Mesenchymal stem cell (in vitro differentiated cells and primary cell): Measurements from ENCODE around the gene LRFN2.

ENCODE experiments used
- DNase-seq: peaks from one replicate; pipeline ENCODE4 v3.0.0-alpha.2; 2013
- H2AFZ ChIP-seq: one replicate; pipeline ENCODE4 v1.6.1; 2013; ENCODE audit warnings: low read depth, mild to moderate bottlenecking, control low read depth, inconsistent platforms, low read length, moderate library complexity
- H2AK5ac ChIP-seq: 2 replicates; pipeline ENCODE4 v1.6.1; 2013; ENCODE audit warnings: low read length, moderate library complexity, mild to moderate bottlenecking, inconsistent platforms; ENCODE audit not compliant: severe bottlenecking
- H2BK120ac ChIP-seq: one replicate; pipeline ENCODE4 v1.6.1; 2013; ENCODE audit warnings: low read depth, mild to moderate bottlenecking, inconsistent platforms, low read length, moderate library complexity
- H2BK12ac ChIP-seq, 2 experiments: one replicate each; pipeline ENCODE4 v1.6.1; 2013; ENCODE audit warnings: inconsistent platforms in 2 of 2, low read length in 2 of 2, mild to moderate bottlenecking in 2 of 2, moderate library complexity in 2 of 2, control low read depth in 1 of 2
- H2BK15ac ChIP-seq: one replicate; pipeline ENCODE4 v1.6.1; 2013; ENCODE audit warnings: mild to moderate bottlenecking, low read depth, inconsistent platforms; ENCODE audit not compliant: poor library complexity, severe bottlenecking
- H2BK5ac ChIP-seq: 2 replicates; pipeline ENCODE4 v1.6.1; 2013; ENCODE audit warnings: low read depth, mild to moderate bottlenecking, low read length, control low read depth, inconsistent platforms; ENCODE audit not compliant: poor library complexity, severe bottlenecking
- H3K14ac ChIP-seq, 2 experiments: one replicate each; pipeline ENCODE4 v1.6.1; 2013; ENCODE audit warnings: inconsistent platforms in 2 of 2, low read length in 2 of 2, control low read depth in 1 of 2, mild to moderate bottlenecking in 1 of 2, moderate library complexity in 1 of 2
- H3K18ac ChIP-seq, 2 experiments: one replicate each; pipeline ENCODE4 v1.6.1; 2013; ENCODE audit warnings: inconsistent platforms in 2 of 2, low read length in 2 of 2, control low read depth in 1 of 2, low read depth in 1 of 2, mild to moderate bottlenecking in 1 of 2
- H3K23ac ChIP-seq, 2 experiments: one replicate each; pipeline ENCODE4 v1.6.1; 2013; ENCODE audit warnings: inconsistent platforms in 2 of 2, low read length in 2 of 2, mild to moderate bottlenecking in 2 of 2, moderate library complexity in 2 of 2, control low read depth in 1 of 2
- H3K27ac ChIP-seq: 2 replicates; pipeline ENCODE4 v1.5.1; 2013; ENCODE audit warnings: mild to moderate bottlenecking, moderate library complexity, low read length, control low read depth, inconsistent platforms; ENCODE audit not compliant: poor library complexity, severe bottlenecking
- H3K27me3 ChIP-seq, 2 experiments: 2 replicates each; pipeline versions ENCODE4 v1.6.1 to v1.7.0; 2013; ENCODE audit warnings: low read length in 2 of 2, mild to moderate bottlenecking in 2 of 2, moderate library complexity in 2 of 2, control low read depth in 1 of 2, inconsistent platforms in 1 of 2; ENCODE audit not compliant: control insufficient read depth in 1 of 2, insufficient read depth in 1 of 2
- H3K36me3 ChIP-seq, 2 experiments: 2 replicates each; pipeline versions ENCODE4 v1.6.1 to v1.7.0; 2013; ENCODE audit warnings: low read length in 2 of 2, control low read depth in 1 of 2, inconsistent platforms in 1 of 2, low read depth in 1 of 2, mild to moderate bottlenecking in 1 of 2; ENCODE audit not compliant: insufficient read depth in 2 of 2, control insufficient read depth in 1 of 2
- H3K4ac ChIP-seq, 2 experiments: one replicate each; pipeline ENCODE4 v1.6.1; 2013; ENCODE audit warnings: inconsistent platforms in 2 of 2, low read length in 2 of 2, mild to moderate bottlenecking in 2 of 2, moderate library complexity in 2 of 2, control low read depth in 1 of 2, low read depth in 1 of 2
- H3K4me1 ChIP-seq: 2 replicates; pipeline ENCODE4 v1.6.1; 2013; ENCODE audit warnings: low read depth, low read length, control low read depth; ENCODE audit not compliant: control insufficient read depth, insufficient read depth
- H3K4me2 ChIP-seq: 2 replicates; pipeline ENCODE4 v1.6.1; 2013; ENCODE audit warnings: low read length, mild to moderate bottlenecking, inconsistent platforms; ENCODE audit not compliant: poor library complexity, severe bottlenecking
- H3K4me3 ChIP-seq, 2 experiments: 2 replicates each; pipeline versions ENCODE4 v1.5.1 to v1.7.0; 2013; ENCODE audit warnings: low read length in 2 of 2, mild to moderate bottlenecking in 2 of 2, control low read depth in 1 of 2, low read depth in 1 of 2; ENCODE audit not compliant: insufficient read depth in 1 of 2
- H3K79me1 ChIP-seq: replicated peaks from 2 replicates; pipeline ENCODE4 v1.6.1; 2013; ENCODE audit warnings: mild to moderate bottlenecking, control low read depth, low read length, inconsistent platforms; ENCODE audit not compliant: poor library complexity, severe bottlenecking
- H3K9ac ChIP-seq: 2 replicates; pipeline ENCODE4 v1.7.0; 2013; ENCODE audit warnings: mild to moderate bottlenecking, low read length, moderate library complexity
- H3K9me3 ChIP-seq: 2 replicates; pipeline ENCODE4 v1.7.0; 2013; ENCODE audit warnings: mild to moderate bottlenecking, low read length; ENCODE audit not compliant: control insufficient read depth
- H4K8ac ChIP-seq: one replicate; pipeline ENCODE4 v1.6.1; 2013; ENCODE audit warnings: inconsistent platforms, mild to moderate bottlenecking, low read length, moderate library complexity
- H4K91ac ChIP-seq: one replicate; pipeline ENCODE4 v1.6.1; 2013; ENCODE audit warnings: mild to moderate bottlenecking, low read length, inconsistent platforms
- WGBS: methylation state at CpG from one replicate; pipeline ENCODE4 v1.1.7; 2013; ENCODE audit warnings: mixed read lengths; 5-methylcytosine and 5-hydroxymethylcytosine counted together

The LRFN2 gene

DNA sequence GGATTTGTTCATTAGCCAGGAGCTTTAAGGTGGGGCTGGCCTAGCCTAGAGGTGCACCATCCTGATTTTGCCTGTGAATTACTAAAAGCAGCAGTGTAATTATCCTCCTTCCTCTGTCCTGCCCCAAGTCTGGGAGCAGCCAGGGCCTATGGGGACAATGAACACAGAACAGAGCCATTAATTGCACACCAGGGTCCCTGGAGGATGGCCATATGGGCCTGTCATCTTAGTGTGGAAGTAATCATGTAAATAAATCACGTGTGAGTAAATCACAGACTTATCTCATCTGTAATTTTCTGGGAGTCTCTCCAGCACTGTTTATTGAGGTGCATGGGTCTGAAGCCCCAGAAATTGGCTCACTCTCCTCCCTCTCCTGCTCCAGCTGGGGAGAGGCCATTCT, 176.3 kb downstream of the LRFN2 start:
- Histone ChIP-seq H3K27me3 (peaks cover 0 to 21% of the 10 kb centered on the region in 2 experiments), H4K8ac (no peak overlapping the region), H2BK5ac (no peak overlapping the region), H3K4me2 (no peak overlapping the region), H3K27ac (no peak overlapping the region), H3K14ac (no peak overlapping the region), H2BK120ac (no peak overlapping the region), H3K4me1 (peaks cover 35% of the 10 kb centered on the region), H3K23ac (no peak overlapping the region), H2AK5ac (peak overlapping the region; percentile 53), H2BK15ac (no peak overlapping the region), H3K4ac (no peak overlapping the region), H4K91ac (no peak overlapping the region), H3K79me1 (no peaks in the 10 kb centered on the region), H2BK12ac (no peak overlapping the region), H3K9ac (no peak overlapping the region), H3K4me3 (no peak overlapping the region), H2AFZ (no peak overlapping the region), H3K36me3 (no peaks in the 10 kb centered on the region), H3K18ac (no peak overlapping the region), H3K9me3 (no peaks in the 10 kb centered on the region)
- WGBS, result no CpG with 5 or more reads among the region's 1 CpG
- no peak for DNase-seq

- H3K27me3 ChIP-seq, result peaks cover 0 to 14% of the 10 kb centered on the region in 2 experiments
- no peak for DNase-seq
- no peak overlapping the region for H4K91ac ChIP-seq
- no peaks in the 10 kb centered on the region for H3K36me3 ChIP-seq
- no peak overlapping the region for H3K14ac ChIP-seq
- no peak overlapping the region for H3K23ac ChIP-seq
- no peak overlapping the region for H2BK5ac ChIP-seq
- H3K9me3 ChIP-seq, result no peaks in the 10 kb centered on the region
- H2AK5ac ChIP-seq, result peak overlapping the region; percentile 33
- H3K4me3 ChIP-seq, result peak overlapping the region in 1 of 2 experiments; percentile 27
- H3K79me1 ChIP-seq, result no peaks in the 10 kb centered on the region
- no peak overlapping the region for H3K9ac ChIP-seq
- no peak overlapping the region for H4K8ac ChIP-seq
- no peak overlapping the region for H3K4me2 ChIP-seq
- H2AFZ ChIP-seq, result no peak overlapping the region
- H2BK120ac ChIP-seq, result no peak overlapping the region
- H3K4ac ChIP-seq, result no peak overlapping the region
- 49% methylated on average over 5 of the region's 9 CpGs for WGBS
- no peak overlapping the region for H2BK12ac ChIP-seq
- H3K4me1 ChIP-seq, result peaks cover 36% of the 10 kb centered on the region
- no peak overlapping the region for H2BK15ac ChIP-seq
- peak overlapping the region in 1 of 2 experiments; percentile 3 for H3K18ac ChIP-seq
- H3K27ac ChIP-seq, result peak overlapping the region; percentile 33
These were observed 177.3 kb downstream of the LRFN2 start for GRCh38 chr6:40409716-40410397.

- Histone ChIP-seq H3K14ac (no peak overlapping the region), H3K36me3 (no peaks in the 10 kb centered on the region), H4K8ac (no peak overlapping the region), H3K4ac (no peak overlapping the region), H3K23ac (no peak overlapping the region), H2BK5ac (no peak overlapping the region), H2BK120ac (no peak overlapping the region), H3K27me3 (peaks cover 0 to 12% of the 10 kb centered on the region in 2 experiments), H2AFZ (no peak overlapping the region), H2AK5ac (no peak overlapping the region), H4K91ac (no peak overlapping the region), H3K4me2 (no peak overlapping the region), H3K4me1 (peaks cover 35% of the 10 kb centered on the region), H3K9me3 (no peaks in the 10 kb centered on the region), H3K79me1 (no peaks in the 10 kb centered on the region), H2BK15ac (no peak overlapping the region), H3K18ac (no peak overlapping the region), H3K27ac (no peak overlapping the region), H3K4me3 (no peak overlapping the region), H3K9ac (no peak overlapping the region), H2BK12ac (no peak overlapping the region)
- DNase-seq, result no peak
- WGBS, result 79% methylated on average over 4 of the region's 4 CpGs
These were observed 178.2 kb downstream of the LRFN2 start for GRCh38 chr6:40408786-40409542.

DNA sequence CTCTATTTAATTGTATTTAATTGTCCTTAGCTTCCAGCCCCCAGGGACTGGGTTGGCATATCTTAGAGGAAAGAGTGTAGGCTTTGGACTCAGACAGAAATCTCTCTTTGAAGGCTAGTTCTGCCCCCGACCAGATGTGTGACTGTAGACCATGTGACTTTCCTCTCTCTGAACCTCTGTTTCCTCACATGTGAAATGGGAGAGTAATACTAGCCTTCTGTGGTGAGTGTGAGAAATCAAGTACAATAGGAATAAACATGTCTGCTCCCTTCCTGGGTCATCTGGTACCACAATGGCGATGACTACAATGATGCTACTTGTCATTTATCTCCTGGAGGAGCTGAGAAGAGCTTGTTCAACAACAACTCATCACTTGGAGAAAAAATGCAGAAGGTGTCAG, 179.9 kb downstream of the LRFN2 start:
- no peak overlapping the region for H2AFZ ChIP-seq
- peaks cover 24% of the 10 kb centered on the region for H3K4me1 ChIP-seq
- H2BK12ac ChIP-seq, result no peak overlapping the region
- no peaks in the 10 kb centered on the region for H3K79me1 ChIP-seq
- H3K27me3 ChIP-seq, result peaks cover 0 to 12% of the 10 kb centered on the region in 2 experiments
- H2AK5ac ChIP-seq, result no peak overlapping the region
- no peak overlapping the region for H4K91ac ChIP-seq
- no peak overlapping the region for H3K14ac ChIP-seq
- H3K4me3 ChIP-seq, result no peak overlapping the region
- no peak overlapping the region for H2BK120ac ChIP-seq
- H3K18ac ChIP-seq, result no peak overlapping the region
- no peak overlapping the region for H3K4ac ChIP-seq
- no peaks in the 10 kb centered on the region for H3K36me3 ChIP-seq
- H2BK5ac ChIP-seq, result no peak overlapping the region
- no peak overlapping the region for H3K4me2 ChIP-seq
- no peak for DNase-seq
- WGBS, result 53% methylated on average over 2 of the region's 2 CpGs
- no peaks in the 10 kb centered on the region for H3K9me3 ChIP-seq
- H4K8ac ChIP-seq, result no peak overlapping the region
- no peak overlapping the region for H3K27ac ChIP-seq
- H3K23ac ChIP-seq, result no peak overlapping the region
- no peak overlapping the region for H2BK15ac ChIP-seq
- H3K9ac ChIP-seq, result no peak overlapping the region
